ENCODE data around the gene ELF2. TPM values are rescaled to one million over a fixed set of nuclear protein-coding genes. Genes with fewer than 3 reads are reported as not detected.
A peak's percentile ranks its signal among the peaks of the same experiment; 100 is the strongest.
"Not testable (repeated sequence)": the region's sequence is repeated elsewhere in the genome, so short reads cannot be mapped to it uniquely, and the experiment has no call there.

The ELF2 gene
- total and polyA plus RNA-seq, 2 donors (not counting 1 experiment from before 2014, with no cell fraction given): 31.2 to 42.6 TPM

GRCh38 chr4:139030614-139031235 lies 146.3 kb downstream of the ELF2 start:
- H3K4me1 ChIP-seq (ENCODE audit: control insufficient read depth, extremely low read depth, insufficient read depth, low read length): peaks cover 6% of the 10 kb centered on the region
- no peak overlapping the region for H3K4me2 ChIP-seq (ENCODE audit: extremely low read depth, insufficient read depth, low read length)
- no peak overlapping the region for H2AFZ ChIP-seq (ENCODE audit: low read length)
- no peaks in the 10 kb centered on the region for H4K20me1 ChIP-seq (ENCODE audit: control insufficient read depth, extremely low read depth, insufficient read depth, low read length)
- H3K9ac ChIP-seq (ENCODE audit: insufficient read depth, low read length): no peak overlapping the region
- TF ChIP-seq EZH2 (IDR thresholded peaks at IDR 0.05; ENCODE audit: low read length, missing control alignments) (no peak), CTCF (conservative IDR thresholded peaks at IDR 0.05 in 1 of 2, IDR thresholded peaks at IDR 0.05 in 1 of 2; ENCODE audit: low read depth in 1 of 2, low read length in 2 of 2) (peak; percentile 84)
- no peak overlapping the region for H3K27ac ChIP-seq (ENCODE audit: insufficient read depth, low read length)
- H3K9me3 ChIP-seq (ENCODE audit: control insufficient read depth, insufficient read depth, low read depth, low read length): no peaks in the 10 kb centered on the region
- no peaks in the 10 kb centered on the region for H3K27me3 ChIP-seq (ENCODE audit: control insufficient read depth, insufficient read depth, low read length)
- no peaks in the 10 kb centered on the region for H3K36me3 ChIP-seq (ENCODE audit: control insufficient read depth, insufficient read depth, low read length)
- H3K79me2 ChIP-seq (ENCODE audit: control insufficient read depth, insufficient read depth, low read length): peaks cover 69% of the 10 kb centered on the region
- H3K4me3 ChIP-seq (replicated peaks in 1 of 4; ENCODE audit: control extremely low read depth in 1 of 4, insufficient read depth in 1 of 4, low read depth in 3 of 4, low read length in 4 of 4): no peak overlapping the region
- DNase-seq (ENCODE audit: low read depth in 2 of 2): peak; percentile 67 to 91

DNA sequence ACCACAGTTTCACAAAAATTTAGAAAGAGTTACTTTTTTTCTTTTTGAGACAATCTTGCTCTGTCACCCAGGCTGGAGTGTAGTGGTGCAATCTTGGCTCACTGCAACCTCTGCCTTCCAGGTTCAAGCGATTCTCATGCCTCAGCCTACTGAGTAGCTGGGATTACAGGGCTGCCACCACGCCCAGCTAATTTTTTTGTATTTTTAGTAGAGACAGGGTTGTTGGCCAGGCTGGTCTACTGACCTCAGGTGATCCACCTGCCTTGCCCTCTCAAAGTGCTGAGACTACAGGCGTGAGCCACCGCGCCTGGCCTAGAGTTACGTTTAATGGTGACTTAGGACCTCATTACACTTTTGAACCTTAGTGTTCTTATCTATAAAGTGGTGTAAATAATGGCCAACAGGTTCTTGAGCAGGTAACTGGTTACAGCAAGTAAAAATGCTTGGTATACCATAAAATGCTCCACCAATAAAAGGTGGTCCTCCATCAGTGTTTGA lies 147.1 kb downstream of the ELF2 start:
- not testable (repeated sequence) for H2AFZ ChIP-seq (ENCODE audit: low read length); H3K36me3 ChIP-seq (ENCODE audit: control insufficient read depth, insufficient read depth, low read length); H4K20me1 ChIP-seq (ENCODE audit: control insufficient read depth, extremely low read depth, insufficient read depth, low read length); H3K9ac ChIP-seq (ENCODE audit: insufficient read depth, low read length); DNase-seq (ENCODE audit: low read depth in 2 of 2); H3K27me3 ChIP-seq (ENCODE audit: control insufficient read depth, insufficient read depth, low read length); H3K4me3 ChIP-seq (replicated peaks in 1 of 4; ENCODE audit: control extremely low read depth in 1 of 4, insufficient read depth in 1 of 4, low read depth in 3 of 4, low read length in 4 of 4); H3K4me1 ChIP-seq (ENCODE audit: control insufficient read depth, extremely low read depth, insufficient read depth, low read length); H3K4me2 ChIP-seq (ENCODE audit: extremely low read depth, insufficient read depth, low read length); H3K27ac ChIP-seq (ENCODE audit: insufficient read depth, low read length); H3K9me3 ChIP-seq (ENCODE audit: control insufficient read depth, insufficient read depth, low read depth, low read length)
- H3K79me2 ChIP-seq (ENCODE audit: control insufficient read depth, insufficient read depth, low read length): peaks cover 68% of the 10 kb centered on the region

DNA sequence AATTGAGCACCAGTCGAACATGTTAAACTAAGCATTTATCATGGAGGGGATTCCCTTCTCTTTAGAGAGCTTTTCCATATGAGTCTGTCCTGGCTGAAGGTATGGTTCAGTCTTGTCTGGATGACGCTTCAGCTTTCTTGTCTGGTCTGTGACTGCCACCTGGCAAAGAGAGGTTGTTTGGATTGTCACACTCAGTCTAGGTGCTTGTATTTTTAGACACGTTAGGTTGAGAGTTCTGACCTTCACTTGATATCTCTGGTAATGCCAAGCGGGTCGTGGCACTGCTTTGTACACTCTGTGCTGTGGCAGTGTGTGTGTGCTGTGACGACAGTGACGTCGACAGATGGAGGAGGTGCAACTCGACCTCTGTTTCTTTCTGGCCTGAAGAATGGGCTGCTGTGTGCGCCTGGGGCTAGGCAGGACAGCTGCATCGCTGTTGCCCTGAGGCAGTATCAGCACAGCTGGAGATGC lies 148.8 kb downstream of the ELF2 start:
- DNase-seq (ENCODE audit: low read depth in 2 of 2): peak in 1 of 2 donors; percentile 28
- Histone ChIP-seq H3K27ac (ENCODE audit: insufficient read depth, low read length) (peak overlapping the region; percentile 57), H4K20me1 (ENCODE audit: control insufficient read depth, extremely low read depth, insufficient read depth, low read length) (no peaks in the 10 kb centered on the region)

More for the DNA sequence above, 148.8 kb downstream of the ELF2 start:
- H3K4me2 ChIP-seq (ENCODE audit: extremely low read depth, insufficient read depth, low read length): peak overlapping the region; percentile 49
- no peak overlapping the region for H3K4me3 ChIP-seq (replicated peaks in 1 of 4; ENCODE audit: control extremely low read depth in 1 of 4, insufficient read depth in 1 of 4, low read depth in 3 of 4, low read length in 4 of 4)
- no peaks in the 10 kb centered on the region for H3K9me3 ChIP-seq (ENCODE audit: control insufficient read depth, insufficient read depth, low read depth, low read length)
- no peak overlapping the region for H2AFZ ChIP-seq (ENCODE audit: low read length)
- H3K27me3 ChIP-seq (ENCODE audit: control insufficient read depth, insufficient read depth, low read length): no peaks in the 10 kb centered on the region
- H3K9ac ChIP-seq (ENCODE audit: insufficient read depth, low read length): peak overlapping the region; percentile 39
- H3K79me2 ChIP-seq (ENCODE audit: control insufficient read depth, insufficient read depth, low read length): peaks cover 68% of the 10 kb centered on the region
- no peaks in the 10 kb centered on the region for H3K36me3 ChIP-seq (ENCODE audit: control insufficient read depth, insufficient read depth, low read length)
- TF ChIP-seq CTCF (conservative IDR thresholded peaks at IDR 0.05 in 1 of 2, IDR thresholded peaks at IDR 0.05 in 1 of 2; ENCODE audit: low read depth in 1 of 2, low read length in 2 of 2) (no peak), EZH2 (IDR thresholded peaks at IDR 0.05; ENCODE audit: low read length, missing control alignments) (no peak)
- peaks cover 6% of the 10 kb centered on the region for H3K4me1 ChIP-seq (ENCODE audit: control insufficient read depth, extremely low read depth, insufficient read depth, low read length)

All from fibroblast of lung (primary cell).